Omental fat pad (tissue), 4 donors: ENCODE results near the gene ACSM6. TPM values are rescaled to one million over a fixed set of nuclear protein-coding genes. Genes with fewer than 3 reads are reported as not detected.
"Not testable (repeated sequence)": the region's sequence is repeated elsewhere in the genome, so short reads cannot be mapped to it uniquely, and the experiment has no call there.

Source experiments
- ATAC-seq: fragments of 150-250 bp; one replicate; pipeline ENCODE4 v1.9.1; 2016; ENCODE audit warnings: mild to moderate bottlenecking, moderate library complexity; ENCODE audit not compliant: low FRiP score
- DNase-seq: peaks from one replicate; pipeline ENCODE4 v3.0.0-alpha.2; 2019; ENCODE audit warnings: low spot score
- CTCF ChIP-seq, 3 donors: fragments of 450-650 bp; IDR thresholded peaks; one replicate each; pipeline ENCODE4 v1.5.1; 2016 to 2017; ENCODE audit warnings: antibody characterized with exemption in 3 of 3, mild to moderate bottlenecking in 3 of 3, moderate library complexity in 2 of 3
- total RNA-seq, 4 donors: library from RNA; depleted of rRNA; stranded (reverse); fragments of >200 nt; gene quantifications; one replicate each; pipeline ENCODE4 v1.1.0, GENCODE V29; 2016

The ACSM6 gene
- total RNA-seq, 4 donors from 2014 or later: not detected

DNA sequence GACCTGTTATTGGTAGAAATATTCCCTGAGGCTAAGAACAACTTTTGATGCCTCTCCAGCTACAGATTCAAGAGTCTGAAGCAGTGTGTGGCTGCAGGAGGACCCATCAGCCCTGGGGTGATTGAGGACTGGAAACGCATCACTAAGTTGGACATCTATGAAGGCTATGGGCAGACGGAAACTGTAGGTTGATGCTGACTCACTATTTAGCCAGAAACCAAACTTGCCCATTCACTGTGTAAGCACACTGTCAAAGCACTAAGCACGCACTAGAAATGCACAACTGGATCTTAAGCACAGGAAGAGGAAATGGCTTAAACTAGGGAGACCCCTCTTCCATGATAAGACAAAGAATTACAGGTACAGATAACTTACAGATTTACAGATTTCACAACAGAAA, 20.8 kb downstream of the ACSM6 start:
- ATAC-seq (no peak), DNase-seq (no peak)
- no peak for TF ChIP-seq CTCF (IDR thresholded peaks at IDR 0.05)

GRCh38 chr10:95217476-95217875, 23.4 kb downstream of the ACSM6 start:
- DNase-seq (no peak), ATAC-seq (no peak)
- TF ChIP-seq CTCF (IDR thresholded peaks at IDR 0.05): no peak

DNA sequence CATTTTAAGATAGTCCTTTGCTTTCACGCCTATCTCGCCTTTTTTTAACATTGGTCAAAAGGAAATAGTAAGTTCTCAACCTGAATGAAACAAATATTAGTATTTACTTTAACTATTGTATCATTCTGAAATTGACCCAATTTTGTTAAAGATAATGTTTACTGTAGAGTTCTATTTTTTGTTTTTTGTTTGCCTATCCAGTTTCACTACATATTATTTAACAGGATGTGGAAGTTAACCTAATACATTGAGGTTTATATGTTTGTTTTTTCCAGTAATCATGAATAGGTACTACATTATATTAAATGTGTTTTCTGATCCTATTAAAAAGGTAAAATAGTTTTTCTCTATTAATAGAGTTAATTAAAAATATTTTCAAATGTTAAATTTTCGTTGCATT, 26.5 kb downstream of the ACSM6 start:
- ATAC-seq (no peak), DNase-seq (no peak)
- TF ChIP-seq CTCF (IDR thresholded peaks at IDR 0.05): no peak

DNA sequence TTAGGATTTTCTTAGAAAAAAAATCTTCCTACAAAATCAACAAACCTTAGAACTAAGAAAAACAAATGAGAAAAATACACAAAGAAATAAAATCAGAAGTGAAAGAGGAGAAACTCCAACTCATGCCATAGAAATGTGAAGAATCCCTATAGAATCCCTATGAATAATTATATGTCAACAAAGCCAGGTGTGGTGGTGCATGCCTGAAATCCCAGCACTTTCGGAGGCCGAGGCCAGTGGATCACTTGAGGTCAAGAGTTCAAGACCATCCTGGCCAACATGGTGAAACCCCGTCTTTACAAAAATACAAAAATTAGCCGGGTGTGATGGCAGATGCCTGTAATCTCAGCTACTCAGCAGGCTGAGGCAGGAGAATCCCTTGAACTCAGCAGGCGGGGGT, 27.1 kb downstream of the ACSM6 start:
- TF ChIP-seq CTCF (IDR thresholded peaks at IDR 0.05): no peak
- no peak for DNase-seq

DNA sequence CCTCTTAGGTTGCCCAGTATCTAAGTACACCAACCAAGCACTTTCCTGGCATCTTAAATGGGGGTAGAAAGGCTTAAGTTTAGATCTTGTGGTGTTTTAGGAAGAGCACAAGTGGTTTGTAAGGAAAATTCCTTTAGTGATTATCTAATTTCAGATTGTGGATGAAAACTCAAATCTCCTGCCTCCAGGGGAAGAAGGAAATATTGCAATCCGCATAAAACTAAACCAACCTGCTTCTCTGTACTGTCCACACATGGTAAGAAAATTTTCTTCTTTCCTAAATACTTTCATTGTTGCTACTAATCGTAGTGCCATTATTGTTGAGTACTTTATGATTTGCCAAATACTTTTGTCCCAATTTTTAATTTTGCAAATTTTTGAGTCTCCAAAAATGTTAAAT, 31.1 kb downstream of the ACSM6 start:
- ATAC-seq (no peak), DNase-seq (no peak)
- no peak for TF ChIP-seq CTCF (IDR thresholded peaks at IDR 0.05)

More for the DNA sequence above, 27.1 kb downstream of the ACSM6 start:
- ATAC-seq: no peak

- not testable (repeated sequence) for ATAC-seq, DNase-seq
Observed at GRCh38 chr10:95228934-95229723, 35.1 kb downstream of the ACSM6 start.

GRCh38 chr10:95229724-95230627, 35.9 kb downstream of the ACSM6 start:
- ATAC-seq: peak; percentile 68
- DNase-seq: no peak
- no peak for TF ChIP-seq CTCF (IDR thresholded peaks at IDR 0.05)

DNA sequence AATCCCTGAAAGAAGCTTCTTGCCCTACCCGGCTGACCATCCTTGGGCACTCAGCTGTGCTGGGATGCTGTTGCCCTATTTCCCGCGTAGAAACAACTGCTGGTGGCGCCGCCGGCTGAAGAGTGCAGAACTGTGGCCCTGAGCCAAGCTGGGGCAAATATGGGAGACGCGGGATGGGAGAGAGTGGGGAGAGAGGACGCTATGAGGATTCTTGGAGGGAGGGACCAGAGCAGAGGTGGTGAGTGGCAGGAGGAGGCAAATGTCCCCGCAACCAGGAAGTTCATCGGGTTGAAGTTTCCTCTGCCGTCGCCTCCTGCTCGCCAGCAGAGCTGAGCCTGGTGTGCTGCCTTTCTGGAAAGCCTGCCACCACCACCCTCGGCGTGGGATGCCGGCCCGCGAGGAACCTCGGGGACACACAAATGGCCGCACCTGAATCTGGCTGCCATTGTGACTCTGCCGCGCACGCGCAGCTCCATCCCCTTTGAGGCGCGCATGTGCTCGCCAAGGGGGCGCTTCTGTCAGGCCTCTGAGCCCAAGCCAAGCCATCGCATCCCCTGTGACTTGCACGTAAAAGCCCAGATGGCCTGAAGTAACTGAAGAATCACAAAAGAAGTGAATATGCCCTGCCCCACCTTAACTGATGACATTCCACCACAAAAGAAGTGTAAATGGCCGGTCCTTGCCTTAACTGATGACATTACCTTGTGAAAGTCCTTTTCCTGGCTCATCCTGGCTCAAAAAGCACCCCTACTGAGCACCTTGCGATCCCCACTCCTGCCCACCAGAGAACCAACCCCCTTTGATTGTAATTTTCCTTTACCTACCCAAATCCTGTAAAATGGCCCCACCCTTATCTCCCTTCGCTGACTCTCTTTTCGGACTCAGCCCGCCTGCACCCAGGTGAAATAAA, 36.9 kb downstream of the ACSM6 start:
- DNase-seq, ATAC-seq: not testable (repeated sequence)
